Measurements from ENCODE around the gene ZNF804B.

Gene ZNF804B

GRCh38 chr7:89053130-89053529 is 293.6 kb downstream of the ZNF804B start:
- no peak overlapping the region for H3K4me3 ChIP-seq (ENCODE audit: low read depth, low read length)
- TF ChIP-seq CTCF (IDR thresholded peaks at IDR 0.05; ENCODE audit: control insufficient read depth, extremely low read depth, insufficient read depth): no peak
- no peak for DNase-seq (ENCODE audit: low read depth)

DNA sequence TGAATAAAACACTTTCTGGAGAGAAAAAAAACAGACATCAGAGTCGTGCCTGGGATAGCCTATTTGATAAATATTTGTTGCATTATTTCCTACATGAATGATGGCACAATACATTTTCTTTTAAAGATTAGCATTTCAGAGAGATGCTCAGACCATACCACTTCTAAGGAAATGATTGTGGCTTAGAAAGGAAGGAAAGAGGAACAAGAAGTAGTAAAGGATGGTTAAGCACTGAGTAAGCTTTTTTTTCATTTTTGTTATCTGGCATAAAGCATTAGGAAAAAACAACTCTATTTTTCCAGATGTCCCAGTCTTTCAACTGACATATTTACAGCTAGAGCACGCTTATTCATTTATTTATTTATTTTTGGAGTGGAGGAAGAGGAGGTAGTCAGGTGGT is 294.9 kb downstream of the ZNF804B start:
- DNase-seq (ENCODE audit: low read depth): no peak
- no peak for TF ChIP-seq CTCF (IDR thresholded peaks at IDR 0.05; ENCODE audit: control insufficient read depth, extremely low read depth, insufficient read depth)
- no peak overlapping the region for H3K4me3 ChIP-seq (ENCODE audit: low read depth, low read length)

- no peak overlapping the region for H3K4me3 ChIP-seq (ENCODE audit: low read depth, low read length)
- DNase-seq (ENCODE audit: low read depth): no peak
- no peak for TF ChIP-seq CTCF (IDR thresholded peaks at IDR 0.05; ENCODE audit: control insufficient read depth, extremely low read depth, insufficient read depth)
Measured at GRCh38 chr7:89060234-89060633, 300.7 kb downstream of the ZNF804B start.

DNA sequence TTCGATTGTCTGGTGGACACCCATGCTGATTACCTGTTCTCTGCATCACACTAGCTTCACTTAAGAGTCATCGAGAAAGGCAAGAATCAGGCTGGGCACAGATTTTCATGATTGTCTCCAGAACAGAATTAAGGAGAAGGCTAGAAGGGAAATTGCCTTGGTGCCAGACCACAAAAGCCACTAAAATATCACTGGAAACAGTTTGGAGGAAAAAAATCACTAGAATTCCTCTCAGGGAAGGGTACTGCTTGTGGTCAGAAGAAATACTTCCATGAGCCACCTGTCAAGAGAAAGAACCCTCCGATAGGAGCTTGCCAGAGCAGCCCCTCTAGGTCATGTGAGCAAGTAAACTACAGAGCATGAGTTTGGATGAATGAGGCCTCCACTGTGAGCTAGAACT is 305.3 kb downstream of the ZNF804B start:
- DNase-seq (ENCODE audit: low read depth): no peak

GRCh38 chr7:89067048-89067447 is 307.5 kb downstream of the ZNF804B start:
- no peak overlapping the region for H3K4me3 ChIP-seq (ENCODE audit: low read depth, low read length)
- TF ChIP-seq CTCF (IDR thresholded peaks at IDR 0.05; ENCODE audit: control insufficient read depth, extremely low read depth, insufficient read depth): no peak
- no peak for DNase-seq (ENCODE audit: low read depth)

More for the DNA sequence above, 305.3 kb downstream of the ZNF804B start:
- no peak overlapping the region for H3K4me3 ChIP-seq (ENCODE audit: low read depth, low read length)
- no peak for TF ChIP-seq CTCF (IDR thresholded peaks at IDR 0.05; ENCODE audit: control insufficient read depth, extremely low read depth, insufficient read depth)

DNA sequence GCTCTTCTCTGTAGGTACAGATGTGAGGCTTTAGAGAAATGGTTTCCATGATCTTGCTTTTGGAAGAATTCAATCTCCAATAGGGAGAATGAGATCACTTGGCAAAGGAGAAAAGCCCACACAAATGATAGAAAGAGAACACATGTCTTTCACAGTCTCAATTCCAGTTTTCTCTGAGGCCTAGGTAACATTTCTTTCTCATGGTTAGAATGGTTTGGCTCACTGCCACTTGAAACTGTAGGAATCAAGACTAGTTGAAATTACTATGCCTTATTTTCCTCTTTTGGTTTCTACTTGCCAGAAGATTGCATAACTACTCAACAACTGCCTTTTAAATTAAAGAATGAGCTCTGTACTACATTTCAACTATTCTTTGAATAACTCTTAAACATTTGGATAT is 312.6 kb downstream of the ZNF804B start:
- no peak overlapping the region for H3K4me3 ChIP-seq (ENCODE audit: low read depth, low read length)
- TF ChIP-seq CTCF (IDR thresholded peaks at IDR 0.05; ENCODE audit: control insufficient read depth, extremely low read depth, insufficient read depth): no peak
- no peak for DNase-seq (ENCODE audit: low read depth)

DNA sequence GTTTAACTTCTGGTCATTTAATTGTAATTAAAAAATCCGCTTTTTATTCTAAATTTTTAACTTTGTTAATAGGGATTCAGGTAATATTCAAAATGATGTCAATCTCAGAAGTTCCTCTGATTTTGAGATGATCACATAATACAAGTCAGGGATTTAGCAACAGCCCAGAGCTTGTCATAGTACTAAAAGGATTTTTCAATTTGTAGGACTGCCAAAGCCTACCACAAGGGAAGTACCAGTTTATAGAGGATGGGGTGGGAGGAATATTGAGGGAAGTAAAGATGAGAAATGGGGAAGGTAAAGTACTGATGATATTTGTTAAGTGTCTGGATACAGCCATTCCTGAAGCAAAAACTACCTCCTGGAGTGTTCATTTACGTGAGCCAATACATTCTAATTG is 314.3 kb downstream of the ZNF804B start:
- DNase-seq (ENCODE audit: low read depth): no peak
- TF ChIP-seq CTCF (IDR thresholded peaks at IDR 0.05; ENCODE audit: control insufficient read depth, extremely low read depth, insufficient read depth): no peak
- H3K4me3 ChIP-seq (ENCODE audit: low read depth, low read length): no peak overlapping the region

Data from LNCaP clone FGC (cell line).